Neural cell (in vitro differentiated cells): ENCODE data around the gene ONECUT1.

Source experiments
- CTCF ChIP-seq: fragments of 450-650 bp; IDR thresholded peaks from 2 replicates; pipeline ENCODE4 v1.5.1; 2014; ENCODE audit warnings: antibody characterized with exemption, mild to moderate bottlenecking, moderate library complexity; ENCODE audit not compliant: poor library complexity, severe bottlenecking
- EP300 ChIP-seq: fragments of 450-650 bp; conservative IDR thresholded peaks from 2 replicates; pipeline ENCODE4 v1.6.1; 2014; ENCODE audit warnings: antibody characterized with exemption, mild to moderate bottlenecking, moderate library complexity; ENCODE audit not compliant: poor library complexity, severe bottlenecking
- MXI1 ChIP-seq: fragments of 450-650 bp; conservative IDR thresholded peaks from 2 replicates; pipeline ENCODE4 v1.6.1; 2014; ENCODE audit warnings: antibody characterized with exemption, mild to moderate bottlenecking; ENCODE audit not compliant: poor library complexity, severe bottlenecking

GRCh38 chr15:52808996-52809395 lies 18.9 kb upstream of the ONECUT1 start:
- no peak for TF ChIP-seq CTCF
- TF ChIP-seq MXI1 = no peak
- TF ChIP-seq EP300 = no peak
